ENCODE measurements around the gene EML4.

EML4 gene

GRCh38 chr2:42205337-42205736, 36.2 kb downstream of the EML4 start:
- no peak for DNase-seq (ENCODE audit: low read depth)
- TF ChIP-seq, protein P1, sequence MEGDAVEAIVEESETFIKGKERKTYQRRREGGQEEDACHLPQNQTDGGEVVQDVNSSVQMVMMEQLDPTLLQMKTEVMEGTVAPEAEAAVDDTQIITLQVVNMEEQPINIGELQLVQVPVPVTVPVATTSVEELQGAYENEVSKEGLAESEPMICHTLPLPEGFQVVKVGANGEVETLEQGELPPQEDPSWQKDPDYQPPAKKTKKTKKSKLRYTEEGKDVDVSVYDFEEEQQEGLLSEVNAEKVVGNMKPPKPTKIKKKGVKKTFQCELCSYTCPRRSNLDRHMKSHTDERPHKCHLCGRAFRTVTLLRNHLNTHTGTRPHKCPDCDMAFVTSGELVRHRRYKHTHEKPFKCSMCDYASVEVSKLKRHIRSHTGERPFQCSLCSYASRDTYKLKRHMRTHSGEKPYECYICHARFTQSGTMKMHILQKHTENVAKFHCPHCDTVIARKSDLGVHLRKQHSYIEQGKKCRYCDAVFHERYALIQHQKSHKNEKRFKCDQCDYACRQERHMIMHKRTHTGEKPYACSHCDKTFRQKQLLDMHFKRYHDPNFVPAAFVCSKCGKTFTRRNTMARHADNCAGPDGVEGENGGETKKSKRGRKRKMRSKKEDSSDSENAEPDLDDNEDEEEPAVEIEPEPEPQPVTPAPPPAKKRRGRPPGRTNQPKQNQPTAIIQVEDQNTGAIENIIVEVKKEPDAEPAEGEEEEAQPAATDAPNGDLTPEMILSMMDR (conservative IDR thresholded peaks at IDR 0.05; ENCODE audit: low read length): no peak
- no peak overlapping the region for H3K4me3 ChIP-seq (ENCODE audit: low read length)

DNA sequence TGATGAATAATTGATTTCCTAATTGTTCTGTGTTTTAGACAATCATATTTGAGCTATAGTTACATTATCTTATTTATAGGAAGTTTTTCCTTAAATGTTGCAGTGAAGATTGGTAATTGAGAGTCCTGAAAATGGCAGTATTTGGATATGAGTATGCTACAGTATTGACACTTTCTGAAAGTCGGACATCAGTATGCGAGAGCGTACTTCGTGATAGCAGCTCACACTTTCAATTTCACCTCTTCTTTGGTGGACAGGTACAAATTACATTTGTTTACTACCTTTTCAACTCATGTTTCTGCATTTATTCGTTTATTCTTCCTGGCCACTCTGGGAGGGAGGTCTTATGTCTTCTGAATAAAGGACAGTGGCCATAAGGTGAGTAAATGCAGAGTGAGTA, 38.7 kb downstream of the EML4 start:
- no peak overlapping the region for H3K4me3 ChIP-seq (ENCODE audit: low read length)
- no peak for DNase-seq (ENCODE audit: low read depth)
- TF ChIP-seq, protein P1 (conservative IDR thresholded peaks at IDR 0.05; ENCODE audit: low read length): no peak

DNA sequence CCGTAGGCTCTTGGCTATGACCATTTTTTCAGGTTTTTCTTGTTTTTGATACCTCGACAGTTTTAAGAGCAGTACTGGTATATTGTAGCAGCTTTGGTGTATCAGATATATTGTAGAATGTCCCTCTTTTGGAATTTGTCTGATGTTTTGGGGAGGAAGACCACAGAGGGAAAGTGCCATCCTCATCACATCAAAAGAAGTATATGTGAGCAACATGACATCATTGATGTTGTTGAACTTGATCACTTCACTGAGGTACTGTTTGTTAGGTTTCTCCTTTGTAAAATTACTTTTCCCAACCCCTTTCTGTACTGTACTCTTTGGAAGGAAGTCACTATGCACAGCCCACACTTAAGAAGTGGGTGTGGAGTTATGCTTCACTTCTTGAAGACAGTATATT, 41.0 kb downstream of the EML4 start:
- DNase-seq (ENCODE audit: low read depth): no peak

GRCh38 chr2:42211291-42211690, 42.1 kb downstream of the EML4 start:
- TF ChIP-seq, protein P1 (conservative IDR thresholded peaks at IDR 0.05; ENCODE audit: low read length): no peak
- H3K4me3 ChIP-seq (ENCODE audit: low read length): no peak overlapping the region
- no peak for DNase-seq (ENCODE audit: low read depth)

More for the DNA sequence above, 41.0 kb downstream of the EML4 start:
- H3K4me3 ChIP-seq (ENCODE audit: low read length): no peak overlapping the region
- TF ChIP-seq, protein P1 (conservative IDR thresholded peaks at IDR 0.05; ENCODE audit: low read length): no peak

- TF ChIP-seq, protein P1 (conservative IDR thresholded peaks at IDR 0.05; ENCODE audit: low read length): no peak
- peak; percentile 52 for DNase-seq (ENCODE audit: low read depth)
Measured at GRCh38 chr2:42214669-42215068, 45.5 kb downstream of the EML4 start.

GRCh38 chr2:42216694-42217093, 47.5 kb downstream of the EML4 start:
- TF ChIP-seq, protein P1 (conservative IDR thresholded peaks at IDR 0.05; ENCODE audit: low read length): no peak
- peak; percentile 85 for DNase-seq (ENCODE audit: low read depth)
- no peak overlapping the region for H3K4me3 ChIP-seq (ENCODE audit: low read length)

More at GRCh38 chr2:42214669-42215068, 45.5 kb downstream of the EML4 start:
- no peak overlapping the region for H3K4me3 ChIP-seq (ENCODE audit: low read length)

- H3K4me3 ChIP-seq (ENCODE audit: low read length): no peak overlapping the region
- DNase-seq (ENCODE audit: low read depth): no peak
- TF ChIP-seq, protein P1 (conservative IDR thresholded peaks at IDR 0.05; ENCODE audit: low read length): no peak
Measured at GRCh38 chr2:42217307-42217706, 48.2 kb downstream of the EML4 start.
